Stomach (tissue), 4 donors: ENCODE measurements around the gene USP11.

ENCODE experiments used
- POLR2AphosphoS5 ChIP-seq, 3 donors: sonication (generic); formaldehyde crosslinking; IDR thresholded peaks; one replicate each; pipeline ENCODE4 v1.6.1; 2016; ENCODE audit warnings: antibody characterized with exemption in 3 of 3
- TF ChIP-seq, protein P1 (sequence below), 7 experiments: fragments of 450-650 bp in 4 of 7; fragments of 200-600 bp in 3 of 7; sonication (generic) in 3 of 7; IDR thresholded peaks; one replicate each; pipeline ENCODE4 v1.5.1; 2016 to 2019; ENCODE audit warnings: antibody characterized with exemption in 7 of 7, control low read depth in 2 of 7, mild to moderate bottlenecking in 1 of 7

DNA sequence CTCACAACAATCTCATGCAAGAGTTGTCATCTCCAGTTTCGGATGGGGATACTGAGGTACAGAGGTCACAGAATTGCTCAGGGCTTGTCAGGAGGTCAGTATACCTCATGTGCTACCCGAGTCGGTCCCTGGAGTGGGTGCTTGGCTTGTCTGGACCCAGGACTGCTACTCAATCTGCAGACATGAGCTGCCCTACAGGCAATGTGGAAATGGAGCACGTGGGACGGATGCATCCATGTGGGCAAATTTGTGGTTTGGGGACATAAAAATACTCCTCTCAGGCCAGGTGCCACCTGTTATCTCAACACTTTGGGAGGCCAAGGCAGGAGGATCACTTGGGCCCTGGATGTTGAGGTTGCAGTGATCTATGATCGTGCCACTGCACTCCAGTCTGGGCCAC lies 15.8 kb downstream of the USP11 start:
- TF ChIP-seq, protein P1, sequence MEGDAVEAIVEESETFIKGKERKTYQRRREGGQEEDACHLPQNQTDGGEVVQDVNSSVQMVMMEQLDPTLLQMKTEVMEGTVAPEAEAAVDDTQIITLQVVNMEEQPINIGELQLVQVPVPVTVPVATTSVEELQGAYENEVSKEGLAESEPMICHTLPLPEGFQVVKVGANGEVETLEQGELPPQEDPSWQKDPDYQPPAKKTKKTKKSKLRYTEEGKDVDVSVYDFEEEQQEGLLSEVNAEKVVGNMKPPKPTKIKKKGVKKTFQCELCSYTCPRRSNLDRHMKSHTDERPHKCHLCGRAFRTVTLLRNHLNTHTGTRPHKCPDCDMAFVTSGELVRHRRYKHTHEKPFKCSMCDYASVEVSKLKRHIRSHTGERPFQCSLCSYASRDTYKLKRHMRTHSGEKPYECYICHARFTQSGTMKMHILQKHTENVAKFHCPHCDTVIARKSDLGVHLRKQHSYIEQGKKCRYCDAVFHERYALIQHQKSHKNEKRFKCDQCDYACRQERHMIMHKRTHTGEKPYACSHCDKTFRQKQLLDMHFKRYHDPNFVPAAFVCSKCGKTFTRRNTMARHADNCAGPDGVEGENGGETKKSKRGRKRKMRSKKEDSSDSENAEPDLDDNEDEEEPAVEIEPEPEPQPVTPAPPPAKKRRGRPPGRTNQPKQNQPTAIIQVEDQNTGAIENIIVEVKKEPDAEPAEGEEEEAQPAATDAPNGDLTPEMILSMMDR (IDR thresholded peaks at IDR 0.05): no peak
- TF ChIP-seq POLR2AphosphoS5 (IDR thresholded peaks at IDR 0.05): no peak
